Gastroesophageal sphincter (tissue), 4 donors: Measurements from ENCODE around the gene ZNF516. TPM values are rescaled to one million over a fixed set of nuclear protein-coding genes. Genes with fewer than 3 reads are reported as not detected.
A peak's percentile ranks its signal among the peaks of the same experiment; 100 is the strongest.

Source experiments
- ATAC-seq: fragments of 150-250 bp; one replicate; pipeline ENCODE4 v1.9.1; 2016; ENCODE audit warnings: mild to moderate bottlenecking, moderate library complexity
- H3K27ac ChIP-seq, 4 donors: fragments of 200-600 bp; sonication (generic) in 3 of 4; 1 replicate in 3 of 4; 2 replicates in 1 of 4; pipeline ENCODE4 v1.5.1; 2016 to 2019
- H3K27me3 ChIP-seq: fragments of 200-600 bp; sonication (generic); one replicate; pipeline ENCODE4 v1.5.1; 2019
- H3K36me3 ChIP-seq, 2 donors: fragments of 200-600 bp; sonication (generic); one replicate each; pipeline ENCODE4 v1.5.1; 2019; ENCODE audit warnings: control low read depth in 1 of 2
- H3K4me1 ChIP-seq, 3 donors: fragments of 200-600 bp; sonication (generic); 1 replicate in 2 of 3; 2 replicates in 1 of 3; pipeline ENCODE4 v1.5.1; 2016 to 2019; ENCODE audit warnings: control low read depth in 2 of 3
- H3K4me3 ChIP-seq, 2 donors: fragments of 200-600 bp; sonication (generic); one replicate each; pipeline ENCODE4 v1.5.1; 2019; ENCODE audit warnings: mild to moderate bottlenecking in 1 of 2, moderate library complexity in 1 of 2
- H3K9me3 ChIP-seq, 3 donors: fragments of 200-600 bp; sonication (generic); one replicate each; pipeline ENCODE4 v1.5.1; 2017 to 2019; ENCODE audit warnings: control low read depth in 2 of 3
- CTCF ChIP-seq, 4 experiments: fragments of 200-600 bp in 2 of 4; fragments of 450-650 bp in 2 of 4; sonication (generic) in 1 of 4; IDR thresholded peaks; one replicate each; pipeline ENCODE4 v1.5.1; 2017 to 2019; ENCODE audit warnings: antibody characterized with exemption in 4 of 4, mild to moderate bottlenecking in 2 of 4, moderate library complexity in 2 of 4
- EP300 ChIP-seq: sonication (generic); formaldehyde crosslinking; IDR thresholded peaks from one replicate; pipeline ENCODE4 v1.6.1; 2017; ENCODE audit warnings: antibody characterized with exemption, mild to moderate bottlenecking
- POLR2A ChIP-seq, 2 donors: fragments of 450-650 bp; IDR thresholded peaks; one replicate each; pipeline ENCODE4 v1.6.1; 2017; ENCODE audit warnings: antibody characterized with exemption in 2 of 2, mild to moderate bottlenecking in 2 of 2, moderate library complexity in 1 of 2
- POLR2AphosphoS5 ChIP-seq: sonication (generic); formaldehyde crosslinking; IDR thresholded peaks from one replicate; pipeline ENCODE4 v1.6.1; 2017; ENCODE audit warnings: antibody characterized with exemption
- WGBS, 2 donors: methylation state at CpG; one replicate each; pipeline ENCODE4 v1.1.5; 2018; ENCODE audit warnings: low coverage in 1 of 2; 5-methylcytosine and 5-hydroxymethylcytosine counted together
- total RNA-seq, 4 donors: library from RNA; depleted of rRNA; stranded (reverse); fragments of >200 nt; gene quantifications; one replicate each; pipeline ENCODE4 v1.1.0, GENCODE V29; 2016

The ZNF516 gene
- total RNA-seq, 4 donors from 2014 or later, result 17.8 to 43.8 (median 29.9) TPM

GRCh38 chr18:76356666-76357065, 138.4 kb downstream of the ZNF516 start:
- WGBS, 2 donors, result 84 to 86% methylated on average over 1 to 6 of the region's 10 CpGs
- Histone ChIP-seq H3K4me3 (no peak overlapping the region), H3K27me3 (no peaks in the 10 kb centered on the region), H3K9me3 (no peaks in the 10 kb centered on the region), H3K36me3 (peaks cover 0 to 58% of the 10 kb centered on the region in 2 donors), H3K4me1 (peaks cover 0 to 27% (median 0%) of the 10 kb centered on the region in 3 donors), H3K27ac (no peak overlapping the region)
- ATAC-seq, result no peak
- TF ChIP-seq POLR2AphosphoS5 (no peak), CTCF (IDR thresholded peaks at IDR 0.05) (no peak), EP300 (no peak), POLR2A (IDR thresholded peaks at IDR 0.05) (no peak)

- no peaks in the 10 kb centered on the region for H3K9me3 ChIP-seq
- no peak overlapping the region for H3K4me3 ChIP-seq
- H3K36me3 ChIP-seq, result peaks cover 0 to 40% of the 10 kb centered on the region in 2 donors
- peak; percentile 55 for ATAC-seq
- WGBS, 2 donors, result 11 to 25% methylated on average over 1 of the region's 1 CpG
- peak; percentile 74 for TF ChIP-seq POLR2AphosphoS5
- no peak for TF ChIP-seq EP300
- TF ChIP-seq POLR2A (IDR thresholded peaks at IDR 0.05), result no peak
- no peak for TF ChIP-seq CTCF (IDR thresholded peaks at IDR 0.05)
- H3K27ac ChIP-seq, result no peak overlapping the region
- H3K27me3 ChIP-seq, result no peaks in the 10 kb centered on the region
- peaks cover 0 to 32% (median 0%) of the 10 kb centered on the region in 3 donors for H3K4me1 ChIP-seq
These were observed 140.7 kb downstream of the ZNF516 start for GRCh38 chr18:76354348-76354747.

GRCh38 chr18:76353500-76353899, 141.5 kb downstream of the ZNF516 start:
- H3K27ac ChIP-seq, result no peak overlapping the region
- 80 to 92% methylated on average over 1 to 2 of the region's 3 CpGs for WGBS, 2 donors
- ATAC-seq, result no peak
- peaks cover 0 to 31% of the 10 kb centered on the region in 2 donors for H3K36me3 ChIP-seq
- H3K27me3 ChIP-seq, result no peaks in the 10 kb centered on the region
- H3K4me3 ChIP-seq, result no peak overlapping the region
- H3K4me1 ChIP-seq, result peaks cover 0 to 40% (median 0%) of the 10 kb centered on the region in 3 donors
- no peak for TF ChIP-seq CTCF (IDR thresholded peaks at IDR 0.05)
- no peak for TF ChIP-seq EP300
- no peak for TF ChIP-seq POLR2AphosphoS5
- no peak for TF ChIP-seq POLR2A (IDR thresholded peaks at IDR 0.05)
- no peaks in the 10 kb centered on the region for H3K9me3 ChIP-seq

- 96 to 100% methylated on average over 4 to 7 of the region's 7 CpGs for WGBS, 2 donors
- Histone ChIP-seq H3K4me3 (no peak overlapping the region), H3K9me3 (no peaks in the 10 kb centered on the region), H3K27ac (no peak overlapping the region), H3K4me1 (peaks cover 0 to 40% (median 0%) of the 10 kb centered on the region in 3 donors), H3K36me3 (peaks cover 0 to 27% of the 10 kb centered on the region in 2 donors), H3K27me3 (no peaks in the 10 kb centered on the region)
- no peak for ATAC-seq
- TF ChIP-seq CTCF (IDR thresholded peaks at IDR 0.05), result no peak
- no peak for TF ChIP-seq EP300
- TF ChIP-seq POLR2A (IDR thresholded peaks at IDR 0.05), result no peak
- TF ChIP-seq POLR2AphosphoS5, result no peak
These were observed 142.0 kb downstream of the ZNF516 start for GRCh38 chr18:76353046-76353445.

- TF ChIP-seq POLR2AphosphoS5, result peak; percentile 97
- no peak for TF ChIP-seq POLR2A (IDR thresholded peaks at IDR 0.05)
- H3K9me3 ChIP-seq, result no peaks in the 10 kb centered on the region
- H3K27ac ChIP-seq, result peak overlapping the region in 3 of 4 donors; percentile 21 to 52 (median 45)
- no peaks in the 10 kb centered on the region for H3K27me3 ChIP-seq
- H3K4me1 ChIP-seq, result peaks cover 0 to 40% (median 0%) of the 10 kb centered on the region in 3 donors
- 8 to 12% methylated on average over 5 to 6 of the region's 24 CpGs for WGBS, 2 donors
- peak; percentile 95 for ATAC-seq
- H3K4me3 ChIP-seq, result peak overlapping the region in 1 of 2 donors; percentile 35
- peaks cover 0 to 17% of the 10 kb centered on the region in 2 donors for H3K36me3 ChIP-seq
These were observed 143.0 kb downstream of the ZNF516 start for GRCh38 chr18:76351961-76352581.
